ENCODE data around the gene MXD4. TPM values are rescaled to one million over a fixed set of nuclear protein-coding genes. Genes with fewer than 3 reads are reported as not detected.

MXD4 gene
- total and polyA plus RNA-seq, 2 donors (not counting 1 experiment from before 2014, with no cell fraction given): 67.3 to 75.3 TPM

- intact Hi-C loops (cut with micrococcal nuclease): no loop called here
- TF ChIP-seq CTCF (IDR thresholded peaks at IDR 0.05): no peak
- no peak for TF ChIP-seq EZH2 (IDR thresholded peaks at IDR 0.05; ENCODE audit: borderline replicate concordance, insufficient read depth, low read depth, low read length, poor library complexity, severe bottlenecking)
- Histone ChIP-seq H3K9me3 (ENCODE audit: control extremely low read depth in 1 of 3, control insufficient read depth in 2 of 3, insufficient read depth in 1 of 3, low read length in 2 of 3) (peaks cover 0 to 14% (median 0%) of the 10 kb centered on the region in 3 donors), H3K9ac (ENCODE audit: low read length) (no peak overlapping the region), H2AFZ (ENCODE audit: insufficient read depth, low read depth, low read length, poor library complexity, severe bottlenecking) (no peak overlapping the region), H4K20me1 (ENCODE audit: control insufficient read depth, insufficient read depth, low read length, poor library complexity, severe bottlenecking) (no peaks in the 10 kb centered on the region), H3K27me3 (replicated peaks in 1 of 4; ENCODE audit: control extremely low read depth in 1 of 4, control insufficient read depth in 3 of 4, insufficient read depth in 4 of 4, low read length in 3 of 4) (peaks cover 0 to 8% (median 3%) of the 10 kb centered on the region in 4 experiments), H3K27ac (ENCODE audit: low read length in 2 of 2) (no peak overlapping the region), H3K4me1 (ENCODE audit: control insufficient read depth in 2 of 2, insufficient read depth in 2 of 2, low read length in 2 of 2) (peaks cover 20 to 21% of the 10 kb centered on the region in 2 donors), H3K4me2 (replicated peaks; ENCODE audit: low read depth, low read length, poor library complexity, severe bottlenecking) (no peak overlapping the region), H3K4me3 (ENCODE audit: control extremely low read depth in 1 of 5, extremely low read depth in 1 of 5, insufficient read depth in 1 of 5, low read depth in 2 of 5, low read length in 4 of 5) (no peak overlapping the region), H3K79me2 (ENCODE audit: control insufficient read depth, insufficient read depth, low read length) (no peaks in the 10 kb centered on the region), H3K36me3 (replicated peaks in 1 of 2; ENCODE audit: control extremely low read depth in 1 of 2, control insufficient read depth in 1 of 2, extremely low read depth in 1 of 2, insufficient read depth in 2 of 2, low read length in 1 of 2) (no peaks in the 10 kb centered on the region)
- Mint-ChIP-seq H3K27ac (no peak overlapping the region), H3K4me1 (peaks cover 24% of the 10 kb centered on the region), H3K27me3 (no peaks in the 10 kb centered on the region), H3K9me3 (ENCODE audit: insufficient read depth) (no peaks in the 10 kb centered on the region), H3K4me3 (no peak overlapping the region)
- ChIA-PET POLR2A (no interaction called here), CTCF (no interaction called here)
- no peak for DNase-seq
- no peak for ATAC-seq (ENCODE audit: low read depth)
- WGBS (ENCODE audit: insufficient coverage): 87% methylated on average over 6 of the region's 9 CpGs
Measured at GRCh38 chr4:2287594-2287915, 25.6 kb upstream of the MXD4 start.

- ChIA-PET POLR2A (no interaction called here), CTCF (no interaction called here)
- peaks cover 25 to 26% of the 10 kb centered on the region in 2 donors for H3K4me1 ChIP-seq (ENCODE audit: control insufficient read depth in 2 of 2, insufficient read depth in 2 of 2, low read length in 2 of 2)
- no peak overlapping the region for H3K4me3 ChIP-seq (ENCODE audit: control extremely low read depth in 1 of 5, extremely low read depth in 1 of 5, insufficient read depth in 1 of 5, low read depth in 2 of 5, low read length in 4 of 5)
- no peak for ATAC-seq (ENCODE audit: low read depth)
- 90% methylated on average over 17 of the region's 19 CpGs for WGBS (ENCODE audit: insufficient coverage)
- peaks cover 0 to 14% (median 0%) of the 10 kb centered on the region in 3 donors for H3K9me3 ChIP-seq (ENCODE audit: control extremely low read depth in 1 of 3, control insufficient read depth in 2 of 3, insufficient read depth in 1 of 3, low read length in 2 of 3)
- Mint-ChIP-seq H3K27me3 (no peaks in the 10 kb centered on the region), H3K4me3 (no peak overlapping the region), H3K27ac (no peak overlapping the region), H3K9me3 (ENCODE audit: insufficient read depth) (no peaks in the 10 kb centered on the region), H3K4me1 (peaks cover 29% of the 10 kb centered on the region)
- TF ChIP-seq CTCF (IDR thresholded peaks at IDR 0.05) (no peak), EZH2 (IDR thresholded peaks at IDR 0.05; ENCODE audit: borderline replicate concordance, insufficient read depth, low read depth, low read length, poor library complexity, severe bottlenecking) (no peak)
- H3K27ac ChIP-seq (ENCODE audit: low read length in 2 of 2): no peak overlapping the region
- peaks cover 0 to 8% (median 3%) of the 10 kb centered on the region in 4 experiments for H3K27me3 ChIP-seq (replicated peaks in 1 of 4; ENCODE audit: control extremely low read depth in 1 of 4, control insufficient read depth in 3 of 4, insufficient read depth in 4 of 4, low read length in 3 of 4)
- H3K9ac ChIP-seq (ENCODE audit: low read length): no peak overlapping the region
- no peaks in the 10 kb centered on the region for H3K79me2 ChIP-seq (ENCODE audit: control insufficient read depth, insufficient read depth, low read length)
- H2AFZ ChIP-seq (ENCODE audit: insufficient read depth, low read depth, low read length, poor library complexity, severe bottlenecking): no peak overlapping the region
- intact Hi-C loops (cut with micrococcal nuclease): no loop called here
- no peaks in the 10 kb centered on the region for H4K20me1 ChIP-seq (ENCODE audit: control insufficient read depth, insufficient read depth, low read length, poor library complexity, severe bottlenecking)
- H3K36me3 ChIP-seq (replicated peaks in 1 of 2; ENCODE audit: control extremely low read depth in 1 of 2, control insufficient read depth in 1 of 2, extremely low read depth in 1 of 2, insufficient read depth in 2 of 2, low read length in 1 of 2): no peaks in the 10 kb centered on the region
- no peak overlapping the region for H3K4me2 ChIP-seq (replicated peaks; ENCODE audit: low read depth, low read length, poor library complexity, severe bottlenecking)
- no peak for DNase-seq
Measured at GRCh38 chr4:2286904-2287593, 25.1 kb upstream of the MXD4 start.

Data from B cell (primary cell).